SK-N-SH treated with all-trans-retinoic acid at 6 μM for 48 hours (cell line): ENCODE measurements around the gene USP26.

Experiments used
- ATAC-seq: fragments of 200-7000 bp; cut with Tn5 transposase; 3 replicates; pipeline ENCODE4 v1.9.1; 2020; ENCODE audit warnings: mild to moderate bottlenecking, moderate library complexity
- ARNTL ChIP-seq: fragments of 450-650 bp; formaldehyde crosslinking; IDR thresholded peaks from 2 replicates; pipeline ENCODE4 v1.5.0; 2020; ENCODE audit warnings: low read depth, mild to moderate bottlenecking, moderate library complexity, borderline replicate concordance
- BACH2 ChIP-seq: fragments of 250-450 bp; sonication (Bioruptor Pico); IDR thresholded peaks from 2 replicates; pipeline ENCODE4 v1.9.0; 2021; ENCODE audit warnings: mild to moderate bottlenecking, borderline replicate concordance
- CSDC2 ChIP-seq: fragments of 250-450 bp; sonication (Bioruptor Pico); IDR thresholded peaks from 2 replicates; pipeline ENCODE4 v1.5.0; 2020; ENCODE audit warnings: mild to moderate bottlenecking, moderate library complexity
- ESRRG ChIP-seq: fragments of 250-450 bp; sonication (Bioruptor Pico); IDR thresholded peaks from 2 replicates; pipeline ENCODE4 v1.6.1; 2021; ENCODE audit warnings: mild to moderate bottlenecking
- GLIS3 ChIP-seq: fragments of 250-450 bp; sonication (Bioruptor Pico); IDR thresholded peaks from 2 replicates; pipeline ENCODE4 v1.5.0; 2020; ENCODE audit warnings: mild to moderate bottlenecking, moderate library complexity
- ISL1 ChIP-seq: fragments of 250-450 bp; sonication (Bioruptor Pico); IDR thresholded peaks from 2 replicates; pipeline ENCODE4 v2.1.2; 2022; ENCODE audit warnings: mild to moderate bottlenecking, moderate library complexity
- PPARA ChIP-seq: fragments of 250-450 bp; sonication (Bioruptor Pico); IDR thresholded peaks from 2 replicates; pipeline ENCODE4 v1.5.0; 2020; ENCODE audit warnings: mild to moderate bottlenecking, borderline replicate concordance
- RARB ChIP-seq: fragments of 250-450 bp; sonication (Bioruptor Pico); IDR thresholded peaks from 2 replicates; pipeline ENCODE4 v1.8.0; 2021; ENCODE audit warnings: mild to moderate bottlenecking, moderate library complexity
- SNAI2 ChIP-seq: fragments of 250-450 bp; sonication (Bioruptor Pico); IDR thresholded peaks from 2 replicates; pipeline ENCODE4 v1.5.0; 2020; ENCODE audit warnings: mild to moderate bottlenecking, moderate library complexity
- TCF4 ChIP-seq: fragments of 250-450 bp; sonication (Bioruptor Pico); IDR thresholded peaks from 2 replicates; pipeline ENCODE4 v1.8.0; 2021; ENCODE audit warnings: mild to moderate bottlenecking, moderate library complexity, borderline replicate concordance
- TOX ChIP-seq: fragments of 250-450 bp; sonication (Bioruptor Pico); IDR thresholded peaks from 2 replicates; pipeline ENCODE4 v1.8.0; 2021; ENCODE audit warnings: mild to moderate bottlenecking, moderate library complexity, borderline replicate concordance
- ZC3H10 ChIP-seq: fragments of 250-450 bp; sonication (Bioruptor Pico); IDR thresholded peaks from 2 replicates; pipeline ENCODE4 v1.5.1; 2021; ENCODE audit warnings: mild to moderate bottlenecking, moderate library complexity
- ZFP3 ChIP-seq: fragments of 250-450 bp; sonication (Bioruptor Pico); IDR thresholded peaks from 2 replicates; pipeline ENCODE4 v1.5.0; 2020; ENCODE audit warnings: mild to moderate bottlenecking, moderate library complexity
- ZFP30 ChIP-seq: fragments of 450-650 bp; formaldehyde crosslinking; IDR thresholded peaks from 2 replicates; pipeline ENCODE4 v1.5.0; 2022; ENCODE audit warnings: mild to moderate bottlenecking, moderate library complexity
- ZNF565 ChIP-seq: fragments of 450-650 bp; formaldehyde crosslinking; conservative IDR thresholded peaks from 2 replicates; pipeline ENCODE4 v1.5.0; 2020; ENCODE audit warnings: low read depth, mild to moderate bottlenecking, moderate library complexity
- ZNF70 ChIP-seq: fragments of 450-650 bp; formaldehyde crosslinking; IDR thresholded peaks from 2 replicates; pipeline ENCODE4 v1.5.0; 2020; ENCODE audit warnings: mild to moderate bottlenecking, moderate library complexity
- ZNF8 ChIP-seq: fragments of 450-650 bp; formaldehyde crosslinking; IDR thresholded peaks from 2 replicates; pipeline ENCODE4 v1.5.0; 2020; ENCODE audit warnings: mild to moderate bottlenecking, moderate library complexity
- TF ChIP-seq, protein P1 (sequence below): fragments of 250-450 bp; sonication (Bioruptor Pico); IDR thresholded peaks from 2 replicates; pipeline ENCODE4 v1.5.0; 2020; ENCODE audit warnings: mild to moderate bottlenecking, moderate library complexity
- TF ChIP-seq, protein P2 (sequence below): fragments of 250-450 bp; sonication (Bioruptor Pico); IDR thresholded peaks from 2 replicates; pipeline ENCODE4 v1.5.1; 2021; ENCODE audit warnings: mild to moderate bottlenecking, moderate library complexity
- TF ChIP-seq, protein P3 (sequence below): fragments of 250-450 bp; sonication (Bioruptor Pico); IDR thresholded peaks from 2 replicates; pipeline ENCODE4 v1.8.0; 2020; ENCODE audit warnings: mild to moderate bottlenecking, moderate library complexity, borderline replicate concordance
- TF ChIP-seq, protein P4 (sequence below): fragments of 250-450 bp; sonication (Bioruptor Pico); IDR thresholded peaks from 2 replicates; pipeline ENCODE4 v1.5.1; 2020; ENCODE audit warnings: low read depth, mild to moderate bottlenecking, moderate library complexity

The USP26 gene

DNA sequence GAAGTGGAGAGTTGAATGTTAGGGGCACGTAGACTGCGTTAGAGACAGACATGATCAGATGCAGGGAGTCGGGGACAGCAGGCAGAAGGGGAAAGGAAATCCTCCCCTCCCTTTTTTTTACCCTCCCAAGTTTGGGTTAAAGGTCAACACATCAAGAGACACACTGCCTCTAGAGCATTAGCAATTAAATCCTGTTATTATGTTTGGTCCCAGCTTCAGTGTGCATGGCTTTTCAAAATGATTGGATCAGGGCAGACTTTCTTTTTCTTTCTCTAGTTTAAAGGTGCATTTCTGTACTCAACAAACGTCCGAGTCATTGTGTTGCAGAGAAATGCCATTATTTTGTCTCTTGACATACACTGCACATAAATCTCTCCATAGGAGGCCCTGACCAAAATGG is 63.9 kb downstream of the USP26 start:
- ATAC-seq: no peak

DNA sequence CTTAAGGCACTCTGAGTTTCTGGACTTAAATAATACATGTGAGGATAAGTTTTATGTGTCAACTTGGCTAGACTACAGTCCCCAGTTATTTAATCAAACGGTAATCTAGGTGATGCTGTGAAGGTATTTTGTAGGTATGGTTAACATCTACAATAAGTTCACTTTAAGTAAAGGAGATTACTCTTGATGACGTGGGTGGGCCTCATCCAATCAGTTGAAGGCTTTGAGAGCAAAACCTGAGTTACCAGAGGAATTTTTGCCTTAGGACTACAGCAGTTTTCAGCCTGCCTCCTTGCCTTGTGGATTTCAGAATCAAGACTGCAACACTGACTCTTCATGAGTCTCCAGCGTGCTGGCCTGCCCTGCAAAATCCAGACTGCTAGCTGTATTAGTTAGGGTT is 78.7 kb downstream of the USP26 start:
- ATAC-seq: no peak
- TF ChIP-seq ISL1 (CRISPR knock-in tag): no peak
- TF ChIP-seq, protein P1, sequence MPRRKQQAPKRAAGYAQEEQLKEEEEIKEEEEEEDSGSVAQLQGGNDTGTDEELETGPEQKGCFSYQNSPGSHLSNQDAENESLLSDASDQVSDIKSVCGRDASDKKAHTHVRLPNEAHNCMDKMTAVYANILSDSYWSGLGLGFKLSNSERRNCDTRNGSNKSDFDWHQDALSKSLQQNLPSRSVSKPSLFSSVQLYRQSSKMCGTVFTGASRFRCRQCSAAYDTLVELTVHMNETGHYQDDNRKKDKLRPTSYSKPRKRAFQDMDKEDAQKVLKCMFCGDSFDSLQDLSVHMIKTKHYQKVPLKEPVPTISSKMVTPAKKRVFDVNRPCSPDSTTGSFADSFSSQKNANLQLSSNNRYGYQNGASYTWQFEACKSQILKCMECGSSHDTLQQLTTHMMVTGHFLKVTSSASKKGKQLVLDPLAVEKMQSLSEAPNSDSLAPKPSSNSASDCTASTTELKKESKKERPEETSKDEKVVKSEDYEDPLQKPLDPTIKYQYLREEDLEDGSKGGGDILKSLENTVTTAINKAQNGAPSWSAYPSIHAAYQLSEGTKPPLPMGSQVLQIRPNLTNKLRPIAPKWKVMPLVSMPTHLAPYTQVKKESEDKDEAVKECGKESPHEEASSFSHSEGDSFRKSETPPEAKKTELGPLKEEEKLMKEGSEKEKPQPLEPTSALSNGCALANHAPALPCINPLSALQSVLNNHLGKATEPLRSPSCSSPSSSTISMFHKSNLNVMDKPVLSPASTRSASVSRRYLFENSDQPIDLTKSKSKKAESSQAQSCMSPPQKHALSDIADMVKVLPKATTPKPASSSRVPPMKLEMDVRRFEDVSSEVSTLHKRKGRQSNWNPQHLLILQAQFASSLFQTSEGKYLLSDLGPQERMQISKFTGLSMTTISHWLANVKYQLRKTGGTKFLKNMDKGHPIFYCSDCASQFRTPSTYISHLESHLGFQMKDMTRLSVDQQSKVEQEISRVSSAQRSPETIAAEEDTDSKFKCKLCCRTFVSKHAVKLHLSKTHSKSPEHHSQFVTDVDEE (CRISPR knock-in tag): no peak
- TF ChIP-seq SNAI2 (CRISPR knock-in tag): no peak
- TF ChIP-seq ZNF8 (CRISPR knock-in tag): no peak
- no peak for TF ChIP-seq TCF4 (CRISPR knock-in tag)
- TF ChIP-seq ARNTL (CRISPR knock-in tag): no peak
- no peak for TF ChIP-seq PPARA (CRISPR knock-in tag)
- TF ChIP-seq GLIS3 (CRISPR knock-in tag): no peak
- TF ChIP-seq, protein P2, sequence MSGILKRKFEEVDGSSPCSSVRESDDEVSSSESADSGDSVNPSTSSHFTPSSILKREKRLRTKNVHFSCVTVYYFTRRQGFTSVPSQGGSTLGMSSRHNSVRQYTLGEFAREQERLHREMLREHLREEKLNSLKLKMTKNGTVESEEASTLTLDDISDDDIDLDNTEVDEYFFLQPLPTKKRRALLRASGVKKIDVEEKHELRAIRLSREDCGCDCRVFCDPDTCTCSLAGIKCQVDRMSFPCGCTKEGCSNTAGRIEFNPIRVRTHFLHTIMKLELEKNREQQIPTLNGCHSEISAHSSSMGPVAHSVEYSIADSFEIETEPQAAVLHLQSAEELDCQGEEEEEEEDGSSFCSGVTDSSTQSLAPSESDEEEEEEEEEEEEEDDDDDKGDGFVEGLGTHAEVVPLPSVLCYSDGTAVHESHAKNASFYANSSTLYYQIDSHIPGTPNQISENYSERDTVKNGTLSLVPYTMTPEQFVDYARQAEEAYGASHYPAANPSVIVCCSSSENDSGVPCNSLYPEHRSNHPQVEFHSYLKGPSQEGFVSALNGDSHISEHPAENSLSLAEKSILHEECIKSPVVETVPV (CRISPR knock-in tag): no peak
- no peak for TF ChIP-seq ESRRG (CRISPR knock-in tag)
- TF ChIP-seq, protein P3, sequence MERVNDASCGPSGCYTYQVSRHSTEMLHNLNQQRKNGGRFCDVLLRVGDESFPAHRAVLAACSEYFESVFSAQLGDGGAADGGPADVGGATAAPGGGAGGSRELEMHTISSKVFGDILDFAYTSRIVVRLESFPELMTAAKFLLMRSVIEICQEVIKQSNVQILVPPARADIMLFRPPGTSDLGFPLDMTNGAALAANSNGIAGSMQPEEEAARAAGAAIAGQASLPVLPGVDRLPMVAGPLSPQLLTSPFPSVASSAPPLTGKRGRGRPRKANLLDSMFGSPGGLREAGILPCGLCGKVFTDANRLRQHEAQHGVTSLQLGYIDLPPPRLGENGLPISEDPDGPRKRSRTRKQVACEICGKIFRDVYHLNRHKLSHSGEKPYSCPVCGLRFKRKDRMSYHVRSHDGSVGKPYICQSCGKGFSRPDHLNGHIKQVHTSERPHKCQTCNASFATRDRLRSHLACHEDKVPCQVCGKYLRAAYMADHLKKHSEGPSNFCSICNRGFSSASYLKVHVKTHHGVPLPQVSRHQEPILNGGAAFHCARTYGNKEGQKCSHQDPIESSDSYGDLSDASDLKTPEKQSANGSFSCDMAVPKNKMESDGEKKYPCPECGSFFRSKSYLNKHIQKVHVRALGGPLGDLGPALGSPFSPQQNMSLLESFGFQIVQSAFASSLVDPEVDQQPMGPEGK (CRISPR knock-in tag): no peak
- TF ChIP-seq ZNF565: no peak
- TF ChIP-seq ZC3H10 (CRISPR knock-in tag): no peak
- no peak for TF ChIP-seq RARB
- TF ChIP-seq ZNF70: no peak
- TF ChIP-seq TOX (CRISPR knock-in tag): no peak
- TF ChIP-seq ZFP3 (CRISPR knock-in tag): no peak
- TF ChIP-seq, protein P4, sequence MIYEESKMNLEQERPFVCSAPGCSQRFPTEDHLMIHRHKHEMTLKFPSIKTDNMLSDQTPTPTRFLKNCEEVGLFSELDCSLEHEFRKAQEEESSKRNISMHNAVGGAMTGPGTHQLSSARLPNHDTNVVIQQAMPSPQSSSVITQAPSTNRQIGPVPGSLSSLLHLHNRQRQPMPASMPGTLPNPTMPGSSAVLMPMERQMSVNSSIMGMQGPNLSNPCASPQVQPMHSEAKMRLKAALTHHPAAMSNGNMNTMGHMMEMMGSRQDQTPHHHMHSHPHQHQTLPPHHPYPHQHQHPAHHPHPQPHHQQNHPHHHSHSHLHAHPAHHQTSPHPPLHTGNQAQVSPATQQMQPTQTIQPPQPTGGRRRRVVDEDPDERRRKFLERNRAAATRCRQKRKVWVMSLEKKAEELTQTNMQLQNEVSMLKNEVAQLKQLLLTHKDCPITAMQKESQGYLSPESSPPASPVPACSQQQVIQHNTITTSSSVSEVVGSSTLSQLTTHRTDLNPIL (CRISPR knock-in tag): no peak

More for the DNA sequence above, 63.9 kb downstream of the USP26 start:
- TF ChIP-seq SNAI2 (CRISPR knock-in tag) (no peak), ZNF70 (no peak), ESRRG (CRISPR knock-in tag) (no peak)

DNA sequence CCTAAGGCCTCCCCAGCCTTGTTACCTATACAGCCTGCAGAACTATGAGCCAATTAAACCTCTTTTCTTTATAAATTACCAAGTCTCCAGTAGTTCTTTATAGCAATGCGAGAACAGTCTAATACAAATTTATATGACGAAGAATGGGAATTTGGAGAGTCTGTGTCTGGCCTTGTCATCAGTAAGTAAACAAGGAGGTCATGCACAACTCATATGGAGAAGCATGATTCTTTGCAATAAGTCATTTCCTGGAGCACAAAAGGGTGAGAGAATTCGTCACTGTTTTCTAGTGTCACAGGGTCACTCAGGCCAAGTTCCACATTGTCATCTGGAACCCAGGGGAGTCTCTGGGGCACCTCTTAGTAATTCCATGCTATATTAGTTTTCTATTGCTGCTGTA is 89.5 kb downstream of the USP26 start:
- ATAC-seq: no peak
- TF ChIP-seq TOX (CRISPR knock-in tag) (no peak), ZFP30 (no peak), RARB (no peak), CSDC2 (no peak), BACH2 (no peak), ZC3H10 (CRISPR knock-in tag) (no peak), ESRRG (CRISPR knock-in tag) (no peak), ZFP3 (CRISPR knock-in tag) (no peak)
- TF ChIP-seq, protein P3 (CRISPR knock-in tag): no peak
- TF ChIP-seq, protein P2 (CRISPR knock-in tag): no peak
- TF ChIP-seq, protein P1 (CRISPR knock-in tag): no peak
